Hepatocyte (in vitro differentiated cells): Measurements from ENCODE around the gene ARHGEF9. TPM values are rescaled to one million over a fixed set of nuclear protein-coding genes. Genes with fewer than 3 reads are reported as not detected.
A peak's percentile ranks its signal among the peaks of the same experiment; 100 is the strongest.

Experiments used
- DNase-seq: peaks from one replicate; pipeline ENCODE4 v3.0.0-alpha.2; 2016; ENCODE audit warnings: low spot score
- H2AFZ ChIP-seq: fragments of 200-600 bp; sonication (generic); 2 replicates; pipeline ENCODE4 v1.6.0; 2016; ENCODE audit warnings: antibody characterized with exemption, mild to moderate bottlenecking
- H3K27ac ChIP-seq: fragments of 200-600 bp; sonication (generic); 2 replicates; pipeline ENCODE4 v1.5.1; 2016; ENCODE audit warnings: mild to moderate bottlenecking
- H3K27me3 ChIP-seq: fragments of 200-600 bp; sonication (generic); 2 replicates; pipeline ENCODE4 v1.6.1; 2016
- H3K36me3 ChIP-seq: fragments of 200-600 bp; sonication (generic); replicated peaks from 2 replicates; pipeline ENCODE4 v1.5.1; 2016; ENCODE audit warnings: low read depth; ENCODE audit not compliant: insufficient read depth
- H3K4me1 ChIP-seq: fragments of 200-600 bp; sonication (generic); 2 replicates; pipeline ENCODE4 v1.5.1; 2016; ENCODE audit warnings: mild to moderate bottlenecking, moderate library complexity; ENCODE audit not compliant: insufficient read depth
- H3K4me2 ChIP-seq: fragments of 200-600 bp; sonication (generic); 2 replicates; pipeline ENCODE4 v1.6.0; 2016
- H3K4me3 ChIP-seq: fragments of 200-600 bp; sonication (generic); 2 replicates; pipeline ENCODE4 v1.5.1; 2016; ENCODE audit warnings: mild to moderate bottlenecking
- H3K79me2 ChIP-seq: fragments of 200-600 bp; sonication (generic); 2 replicates; pipeline ENCODE4 v1.6.0; 2017; ENCODE audit warnings: mild to moderate bottlenecking
- H3K9me2 ChIP-seq: fragments of 200-600 bp; sonication (generic); replicated peaks from 2 replicates; pipeline ENCODE4 v1.6.0; 2017; ENCODE audit warnings: mild to moderate bottlenecking; ENCODE audit not compliant: insufficient read depth
- H3K9me3 ChIP-seq: fragments of 200-600 bp; sonication (generic); 2 replicates; pipeline ENCODE4 v1.5.1; 2016; ENCODE audit warnings: low read depth, mild to moderate bottlenecking
- H4K20me1 ChIP-seq: fragments of 200-600 bp; sonication (generic); 2 replicates; pipeline ENCODE4 v1.6.0; 2016; ENCODE audit warnings: mild to moderate bottlenecking; ENCODE audit not compliant: insufficient read depth, poor library complexity, severe bottlenecking
- CTCF ChIP-seq: fragments of 200-600 bp; sonication (generic); IDR thresholded peaks from 2 replicates; pipeline ENCODE4 v1.5.1; 2016; ENCODE audit warnings: antibody characterized with exemption, mild to moderate bottlenecking; ENCODE audit not compliant: poor library complexity
- EZH2 ChIP-seq: fragments of 200-600 bp; sonication (generic); IDR thresholded peaks from 2 replicates; pipeline ENCODE4 v1.6.1; 2016; ENCODE audit warnings: antibody characterized with exemption, mild to moderate bottlenecking, borderline replicate concordance
- EZH2phosphoT487 ChIP-seq: fragments of 200-600 bp; sonication (generic); IDR thresholded peaks from one replicate; pipeline ENCODE4 v1.6.1; 2018; ENCODE audit warnings: antibody characterized with exemption, mild to moderate bottlenecking, low read depth, moderate library complexity; ENCODE audit not compliant: unreplicated experiment, severe bottlenecking
- WGBS: methylation state at CpG from one replicate; pipeline ENCODE4 v1.1.6; 2016; ENCODE audit warnings: low lambda C conversion rate; ENCODE audit errors: missing lambda C conversion rate; 5-methylcytosine and 5-hydroxymethylcytosine counted together
- polyA plus RNA-seq: library from polyadenylated mRNA; unstranded; fragments of >200 nt; fragmentation: Nextera tagmentation; extraction: Ambion mirVana; gene quantifications from 2 replicates; pipeline ENCODE4 v1.2.1, GENCODE V29; 2016
- total RNA-seq: library from RNA; depleted of rRNA; stranded (reverse); fragments of >200 nt; gene quantifications from 2 replicates; pipeline ENCODE4 v1.2.3, GENCODE V29; 2014

The ARHGEF9 gene
- total and polyA plus RNA-seq, 2 experiments from 2014 or later: 19.1 to 25.6 TPM

GRCh38 chrX:63751481-63751880 is 33.5 kb downstream of the ARHGEF9 start:
- no peak for DNase-seq
- Histone ChIP-seq H3K9me3 (no peaks in the 10 kb centered on the region), H3K4me3 (no peak overlapping the region), H3K27me3 (no peaks in the 10 kb centered on the region), H2AFZ (no peak overlapping the region), H3K4me1 (peaks cover 5% of the 10 kb centered on the region), H4K20me1 (no peaks in the 10 kb centered on the region), H3K27ac (no peak overlapping the region), H3K4me2 (peak overlapping the region; percentile 80), H3K36me3 (no peaks in the 10 kb centered on the region), H3K79me2 (peaks cover 67% of the 10 kb centered on the region), H3K9me2 (no peaks in the 10 kb centered on the region)
- WGBS: 73% methylated on average over 2 of the region's 2 CpGs
- no peak for TF ChIP-seq CTCF
- TF ChIP-seq EZH2phosphoT487: no peak
- TF ChIP-seq EZH2: no peak

DNA sequence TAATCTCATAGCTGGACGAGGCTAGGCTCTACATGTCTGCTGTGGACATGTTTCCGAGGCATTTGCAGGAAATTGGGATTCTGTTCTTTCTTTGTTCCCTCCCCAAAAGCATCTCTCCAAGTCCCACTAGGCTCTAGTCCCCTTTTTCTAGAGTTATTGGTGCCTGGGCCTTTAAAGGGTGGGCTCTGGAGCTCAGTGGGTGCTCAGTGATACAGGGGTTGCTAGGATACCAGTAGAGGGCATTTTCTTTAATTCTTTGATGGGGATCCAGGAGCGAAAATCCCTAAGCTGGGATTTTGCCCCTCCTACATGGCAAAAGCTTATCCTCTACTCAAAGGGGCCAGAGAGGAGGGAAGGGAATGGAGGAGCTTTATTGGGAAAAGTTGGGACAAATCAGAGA is 34.2 kb downstream of the ARHGEF9 start:
- no peaks in the 10 kb centered on the region for H3K36me3 ChIP-seq

GRCh38 chrX:63747331-63747730 is 37.7 kb downstream of the ARHGEF9 start:
- Histone ChIP-seq H4K20me1 (peaks cover 2% of the 10 kb centered on the region), H2AFZ (no peak overlapping the region), H3K4me1 (no peaks in the 10 kb centered on the region), H3K27ac (no peak overlapping the region), H3K9me3 (no peaks in the 10 kb centered on the region), H3K27me3 (no peaks in the 10 kb centered on the region), H3K9me2 (no peaks in the 10 kb centered on the region), H3K4me3 (no peak overlapping the region), H3K4me2 (peak overlapping the region; percentile 25), H3K79me2 (peaks cover 62% of the 10 kb centered on the region), H3K36me3 (no peaks in the 10 kb centered on the region)
- no peak for DNase-seq
- WGBS: 68% methylated on average over 2 of the region's 2 CpGs
- TF ChIP-seq CTCF: no peak
- no peak for TF ChIP-seq EZH2phosphoT487
- TF ChIP-seq EZH2: no peak

More for the DNA sequence above, 34.2 kb downstream of the ARHGEF9 start:
- peak overlapping the region; percentile 38 for H3K4me2 ChIP-seq
- peaks cover 2% of the 10 kb centered on the region for H4K20me1 ChIP-seq
- H3K27me3 ChIP-seq: no peaks in the 10 kb centered on the region
- no peak for DNase-seq
- H2AFZ ChIP-seq: no peak overlapping the region
- WGBS: 60% methylated on average over 3 of the region's 3 CpGs
- no peak overlapping the region for H3K4me3 ChIP-seq
- peak overlapping the region; percentile 26 for H3K27ac ChIP-seq
- H3K79me2 ChIP-seq: peaks cover 72% of the 10 kb centered on the region
- TF ChIP-seq EZH2phosphoT487 (no peak), EZH2 (no peak), CTCF (no peak)
- no peaks in the 10 kb centered on the region for H3K9me3 ChIP-seq
- H3K4me1 ChIP-seq: peaks cover 3% of the 10 kb centered on the region
- no peaks in the 10 kb centered on the region for H3K9me2 ChIP-seq

GRCh38 chrX:63746715-63747114 is 38.3 kb downstream of the ARHGEF9 start:
- Histone ChIP-seq H3K27ac (no peak overlapping the region), H3K4me1 (no peaks in the 10 kb centered on the region), H3K79me2 (peaks cover 56% of the 10 kb centered on the region), H4K20me1 (peaks cover 2% of the 10 kb centered on the region), H3K27me3 (no peaks in the 10 kb centered on the region), H3K9me2 (no peaks in the 10 kb centered on the region), H3K4me2 (no peak overlapping the region), H3K4me3 (no peak overlapping the region), H3K9me3 (no peaks in the 10 kb centered on the region), H2AFZ (no peak overlapping the region), H3K36me3 (no peaks in the 10 kb centered on the region)
- 69% methylated on average over 3 of the region's 3 CpGs for WGBS
- TF ChIP-seq EZH2: no peak
- TF ChIP-seq CTCF: no peak
- DNase-seq: no peak
